ENCODE results near the gene HECW1.

HECW1 gene

GRCh38 chr7:43260980-43261878, 148.8 kb downstream of the HECW1 start:
- Histone ChIP-seq H3K9ac (ENCODE audit: low read length) (no peak overlapping the region), H3K4me1 (ENCODE audit: control insufficient read depth, insufficient read depth, low read length) (no peaks in the 10 kb centered on the region), H3K4me3 (ENCODE audit: low read length) (no peak overlapping the region), H3K27me3 (ENCODE audit: control insufficient read depth, insufficient read depth, low read length) (no peaks in the 10 kb centered on the region), H3K36me3 (ENCODE audit: control insufficient read depth, insufficient read depth, low read length) (no peaks in the 10 kb centered on the region), H3K27ac (ENCODE audit: low read depth, low read length) (no peak overlapping the region)

- no peaks in the 10 kb centered on the region for H3K4me1 ChIP-seq (ENCODE audit: control insufficient read depth, insufficient read depth, low read length)
- no peak overlapping the region for H3K27ac ChIP-seq (ENCODE audit: low read depth, low read length)
- no peak overlapping the region for H3K4me3 ChIP-seq (ENCODE audit: low read length)
- no peak overlapping the region for H3K9ac ChIP-seq (ENCODE audit: low read length)
- H3K27me3 ChIP-seq (ENCODE audit: control insufficient read depth, insufficient read depth, low read length), result no peaks in the 10 kb centered on the region
- no peaks in the 10 kb centered on the region for H3K36me3 ChIP-seq (ENCODE audit: control insufficient read depth, insufficient read depth, low read length)
These were observed 152.7 kb downstream of the HECW1 start for GRCh38 chr7:43265139-43265538.

DNA sequence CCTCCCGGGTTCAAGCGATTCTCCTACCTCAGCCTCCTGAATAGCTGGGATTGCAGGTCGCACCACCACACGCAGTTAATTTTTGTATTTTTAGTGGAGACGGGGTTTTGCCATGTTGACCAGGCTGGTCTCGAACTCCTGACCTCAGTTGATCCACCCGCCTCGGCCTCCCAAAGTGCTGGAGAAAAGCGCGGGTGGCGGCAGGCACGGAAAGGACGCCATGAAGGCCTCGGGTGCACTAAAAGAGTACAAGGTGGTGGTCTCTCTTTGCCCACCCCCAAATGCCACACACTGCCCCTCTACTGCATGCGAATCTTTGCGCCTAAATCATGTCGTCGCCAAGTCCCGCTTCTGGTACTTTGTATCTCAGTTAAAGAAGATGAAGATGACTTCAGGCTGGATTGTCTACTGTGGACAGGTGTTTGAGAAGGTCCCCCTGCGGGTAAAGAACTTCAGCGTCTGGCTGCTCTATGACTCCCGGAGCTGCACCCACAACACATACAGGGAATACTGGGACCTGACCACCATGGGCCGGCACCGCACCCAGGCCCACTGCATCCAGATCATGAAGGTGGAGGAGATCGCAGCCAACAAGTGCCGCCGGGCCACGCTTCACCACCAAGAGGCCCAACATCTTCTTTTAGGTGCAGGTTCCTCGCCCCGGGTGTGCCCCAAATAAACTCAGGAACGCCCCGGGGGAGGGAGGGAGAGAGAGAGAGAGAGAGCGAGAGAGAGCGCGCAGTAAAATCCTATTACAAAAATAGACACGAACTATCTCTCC, 161.7 kb downstream of the HECW1 start:
- H3K9ac ChIP-seq (ENCODE audit: low read length), result no peak overlapping the region
- H3K27ac ChIP-seq (ENCODE audit: low read depth, low read length), result no peak overlapping the region
- H3K4me3 ChIP-seq (ENCODE audit: low read length), result no peak overlapping the region
- H3K27me3 ChIP-seq (ENCODE audit: control insufficient read depth, insufficient read depth, low read length), result no peaks in the 10 kb centered on the region
- H3K4me1 ChIP-seq (ENCODE audit: control insufficient read depth, insufficient read depth, low read length), result no peaks in the 10 kb centered on the region
- H3K36me3 ChIP-seq (ENCODE audit: control insufficient read depth, insufficient read depth, low read length), result no peaks in the 10 kb centered on the region

DNA sequence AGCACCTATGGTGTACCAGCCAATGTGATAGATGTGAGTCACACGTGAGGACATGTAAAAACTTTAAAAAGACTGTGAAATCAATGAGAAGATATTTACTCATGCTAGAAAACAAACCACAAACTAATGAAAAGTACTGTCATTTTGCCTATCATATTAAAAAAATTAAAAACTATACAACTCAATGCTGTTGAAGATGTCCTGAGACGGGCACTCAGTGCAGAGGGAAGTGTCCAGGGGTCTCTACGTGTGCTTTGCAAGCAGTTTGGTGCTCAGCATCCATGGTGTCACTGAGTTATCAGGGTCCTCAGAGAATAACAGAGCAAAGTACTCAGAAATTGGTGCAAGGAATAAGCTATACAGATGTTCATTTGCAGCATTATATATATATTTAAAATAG, 162.3 kb downstream of the HECW1 start:
- no peaks in the 10 kb centered on the region for H3K36me3 ChIP-seq (ENCODE audit: control insufficient read depth, insufficient read depth, low read length)
- no peak overlapping the region for H3K9ac ChIP-seq (ENCODE audit: low read length)
- H3K4me3 ChIP-seq (ENCODE audit: low read length), result no peak overlapping the region
- no peaks in the 10 kb centered on the region for H3K4me1 ChIP-seq (ENCODE audit: control insufficient read depth, insufficient read depth, low read length)
- H3K27ac ChIP-seq (ENCODE audit: low read depth, low read length), result no peak overlapping the region
- no peaks in the 10 kb centered on the region for H3K27me3 ChIP-seq (ENCODE audit: control insufficient read depth, insufficient read depth, low read length)

DNA sequence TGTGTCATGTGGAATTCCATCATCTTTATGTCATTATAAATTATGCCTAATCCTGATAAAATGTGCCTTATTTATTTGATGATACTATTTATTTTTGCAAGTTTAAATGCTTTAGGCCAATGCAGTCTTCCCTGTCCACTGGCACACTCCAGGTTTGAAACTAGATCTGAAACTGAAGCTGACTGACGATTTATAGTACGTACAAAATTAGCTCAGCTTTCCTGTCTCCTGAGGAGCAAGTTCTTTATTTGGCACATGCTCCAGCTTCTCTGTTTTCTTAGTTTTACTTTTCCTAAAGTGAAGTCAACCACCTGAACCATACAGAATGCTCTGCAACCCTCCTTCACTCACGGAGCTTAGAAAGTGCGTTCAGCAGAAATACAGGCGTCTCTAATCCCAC, 164.1 kb downstream of the HECW1 start:
- no peak overlapping the region for H3K27ac ChIP-seq (ENCODE audit: low read depth, low read length)
- H3K36me3 ChIP-seq (ENCODE audit: control insufficient read depth, insufficient read depth, low read length), result no peaks in the 10 kb centered on the region
- H3K4me3 ChIP-seq (ENCODE audit: low read length), result no peak overlapping the region
- no peaks in the 10 kb centered on the region for H3K4me1 ChIP-seq (ENCODE audit: control insufficient read depth, insufficient read depth, low read length)
- H3K9ac ChIP-seq (ENCODE audit: low read length), result no peak overlapping the region
- no peaks in the 10 kb centered on the region for H3K27me3 ChIP-seq (ENCODE audit: control insufficient read depth, insufficient read depth, low read length)

GRCh38 chr7:43278088-43278644, 165.7 kb downstream of the HECW1 start:
- Histone ChIP-seq H3K27ac (ENCODE audit: low read depth, low read length) (no peak overlapping the region), H3K4me1 (ENCODE audit: control insufficient read depth, insufficient read depth, low read length) (no peaks in the 10 kb centered on the region), H3K4me3 (ENCODE audit: low read length) (no peak overlapping the region), H3K36me3 (ENCODE audit: control insufficient read depth, insufficient read depth, low read length) (no peaks in the 10 kb centered on the region), H3K9ac (ENCODE audit: low read length) (no peak overlapping the region), H3K27me3 (ENCODE audit: control insufficient read depth, insufficient read depth, low read length) (no peaks in the 10 kb centered on the region)

- Histone ChIP-seq H3K4me3 (ENCODE audit: low read length) (no peak overlapping the region), H3K27ac (ENCODE audit: low read depth, low read length) (no peak overlapping the region), H3K4me1 (ENCODE audit: control insufficient read depth, insufficient read depth, low read length) (no peaks in the 10 kb centered on the region), H3K9ac (ENCODE audit: low read length) (no peak overlapping the region), H3K36me3 (ENCODE audit: control insufficient read depth, insufficient read depth, low read length) (no peaks in the 10 kb centered on the region), H3K27me3 (ENCODE audit: control insufficient read depth, insufficient read depth, low read length) (no peaks in the 10 kb centered on the region)
These were observed 168.8 kb downstream of the HECW1 start for GRCh38 chr7:43281268-43281667.

- Histone ChIP-seq H3K9ac (ENCODE audit: low read length) (no peak overlapping the region), H3K27me3 (ENCODE audit: control insufficient read depth, insufficient read depth, low read length) (no peaks in the 10 kb centered on the region), H3K4me1 (ENCODE audit: control insufficient read depth, insufficient read depth, low read length) (no peaks in the 10 kb centered on the region), H3K27ac (ENCODE audit: low read depth, low read length) (no peak overlapping the region), H3K4me3 (ENCODE audit: low read length) (no peak overlapping the region), H3K36me3 (ENCODE audit: control insufficient read depth, insufficient read depth, low read length) (no peaks in the 10 kb centered on the region)
These were observed 171.3 kb downstream of the HECW1 start for GRCh38 chr7:43283706-43284105.

DNA sequence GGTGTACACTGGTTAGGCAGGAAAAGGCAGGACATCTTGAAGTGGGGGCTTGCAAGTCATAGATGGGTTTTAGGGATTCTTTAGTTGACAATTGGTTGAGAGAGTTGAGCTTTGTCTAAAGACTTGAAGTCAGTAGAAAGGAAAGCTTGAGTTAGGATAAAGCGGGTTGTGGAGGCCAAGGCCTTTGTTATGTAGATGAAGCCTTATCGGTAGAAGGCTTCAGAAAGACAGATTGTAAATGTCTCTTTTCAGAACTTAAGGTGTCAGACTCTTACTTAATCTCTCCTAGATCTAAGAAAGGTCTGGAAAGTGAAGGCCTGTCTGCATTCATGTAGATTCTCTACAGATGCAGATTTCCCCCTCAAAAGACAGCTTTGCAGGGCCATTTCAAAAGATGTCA, 177.4 kb downstream of the HECW1 start:
- no peaks in the 10 kb centered on the region for H3K4me1 ChIP-seq (ENCODE audit: control insufficient read depth, insufficient read depth, low read length)
- no peak overlapping the region for H3K9ac ChIP-seq (ENCODE audit: low read length)
- H3K27me3 ChIP-seq (ENCODE audit: control insufficient read depth, insufficient read depth, low read length), result no peaks in the 10 kb centered on the region
- H3K4me3 ChIP-seq (ENCODE audit: low read length), result no peak overlapping the region
- no peaks in the 10 kb centered on the region for H3K36me3 ChIP-seq (ENCODE audit: control insufficient read depth, insufficient read depth, low read length)
- H3K27ac ChIP-seq (ENCODE audit: low read depth, low read length), result no peak overlapping the region

GRCh38 chr7:43290978-43291377, 178.5 kb downstream of the HECW1 start:
- no peak overlapping the region for H3K9ac ChIP-seq (ENCODE audit: low read length)
- no peak overlapping the region for H3K4me3 ChIP-seq (ENCODE audit: low read length)
- H3K27ac ChIP-seq (ENCODE audit: low read depth, low read length), result no peak overlapping the region
- no peaks in the 10 kb centered on the region for H3K36me3 ChIP-seq (ENCODE audit: control insufficient read depth, insufficient read depth, low read length)
- H3K27me3 ChIP-seq (ENCODE audit: control insufficient read depth, insufficient read depth, low read length), result no peaks in the 10 kb centered on the region
- H3K4me1 ChIP-seq (ENCODE audit: control insufficient read depth, insufficient read depth, low read length), result no peaks in the 10 kb centered on the region

DNA sequence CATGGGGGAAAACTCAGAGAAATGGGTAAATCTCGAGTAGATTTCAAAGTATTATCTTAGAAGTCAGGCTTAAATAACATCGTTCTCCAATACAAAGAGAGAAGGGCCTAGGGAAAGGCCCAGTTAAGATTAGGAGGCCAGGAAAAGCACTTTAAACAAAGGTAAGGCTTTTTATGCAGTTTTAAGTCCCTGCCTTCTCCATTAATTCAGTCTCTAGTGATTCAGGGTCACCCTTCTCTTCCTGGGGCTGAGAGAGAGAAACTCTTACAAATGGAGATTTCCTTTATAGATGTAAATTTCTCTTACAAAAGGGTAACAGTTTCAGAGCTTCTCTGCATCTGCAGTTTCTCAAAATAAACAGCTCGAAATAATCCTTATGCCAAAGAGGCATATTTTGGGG, 179.3 kb downstream of the HECW1 start:
- Histone ChIP-seq H3K27me3 (ENCODE audit: control insufficient read depth, insufficient read depth, low read length) (no peaks in the 10 kb centered on the region), H3K4me3 (ENCODE audit: low read length) (no peak overlapping the region), H3K27ac (ENCODE audit: low read depth, low read length) (no peak overlapping the region), H3K4me1 (ENCODE audit: control insufficient read depth, insufficient read depth, low read length) (no peaks in the 10 kb centered on the region), H3K36me3 (ENCODE audit: control insufficient read depth, insufficient read depth, low read length) (no peaks in the 10 kb centered on the region), H3K9ac (ENCODE audit: low read length) (no peak overlapping the region)

DNA sequence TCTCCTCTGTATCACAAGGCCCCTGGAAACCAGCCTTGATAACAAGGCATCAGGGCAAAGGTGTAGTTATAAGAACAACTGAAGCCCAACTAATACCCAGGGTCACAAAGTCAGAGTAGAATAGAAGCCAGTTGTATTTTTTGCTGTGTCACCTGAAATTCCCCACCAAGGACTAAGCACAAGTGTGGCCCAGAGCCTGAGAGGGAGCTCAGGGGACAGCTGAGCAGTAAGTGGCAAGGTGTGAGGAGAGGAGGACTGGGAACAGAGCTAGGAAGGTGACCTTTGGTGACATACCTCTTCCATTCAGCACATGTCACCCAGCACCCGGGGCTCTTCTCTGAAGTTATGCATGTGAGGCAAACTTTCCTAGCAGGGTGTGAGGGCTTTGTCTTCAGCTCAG, 179.9 kb downstream of the HECW1 start:
- Histone ChIP-seq H3K4me1 (ENCODE audit: control insufficient read depth, insufficient read depth, low read length) (no peaks in the 10 kb centered on the region), H3K4me3 (ENCODE audit: low read length) (no peak overlapping the region), H3K9ac (ENCODE audit: low read length) (no peak overlapping the region), H3K27ac (ENCODE audit: low read depth, low read length) (no peak overlapping the region), H3K36me3 (ENCODE audit: control insufficient read depth, insufficient read depth, low read length) (no peaks in the 10 kb centered on the region), H3K27me3 (ENCODE audit: control insufficient read depth, insufficient read depth, low read length) (no peaks in the 10 kb centered on the region)
